Measurements from ENCODE around the gene YEATS2.
"Not testable (repeated sequence)": the region's sequence is repeated elsewhere in the genome, so short reads cannot be mapped to it uniquely, and the experiment has no call there.

YEATS2 gene

GRCh38 chr3:183779896-183780465, 82.4 kb downstream of the YEATS2 start:
- DNase-seq = no peak

DNA sequence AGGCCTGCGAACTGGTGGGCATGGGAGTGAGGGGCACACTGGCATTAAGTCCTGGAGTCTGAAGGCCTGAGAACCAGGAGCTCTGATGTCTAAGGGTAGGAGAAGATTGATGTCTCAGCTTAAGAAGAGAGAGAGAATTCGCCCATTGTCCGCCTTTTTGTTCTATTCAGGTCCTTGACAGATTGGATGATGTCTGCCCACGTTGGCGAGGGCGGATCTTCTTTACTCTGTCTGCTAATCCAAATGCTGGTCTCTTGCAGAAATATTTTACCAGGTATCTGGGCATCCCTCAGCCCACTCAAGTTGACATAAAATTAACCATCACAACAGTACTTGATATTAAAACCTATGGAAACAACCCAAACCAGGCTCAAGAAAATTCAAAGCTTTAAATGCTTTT, 83.6 kb downstream of the YEATS2 start:
- no peak for DNase-seq

GRCh38 chr3:183782576-183783276, 85.1 kb downstream of the YEATS2 start:
- no peak for DNase-seq

DNA sequence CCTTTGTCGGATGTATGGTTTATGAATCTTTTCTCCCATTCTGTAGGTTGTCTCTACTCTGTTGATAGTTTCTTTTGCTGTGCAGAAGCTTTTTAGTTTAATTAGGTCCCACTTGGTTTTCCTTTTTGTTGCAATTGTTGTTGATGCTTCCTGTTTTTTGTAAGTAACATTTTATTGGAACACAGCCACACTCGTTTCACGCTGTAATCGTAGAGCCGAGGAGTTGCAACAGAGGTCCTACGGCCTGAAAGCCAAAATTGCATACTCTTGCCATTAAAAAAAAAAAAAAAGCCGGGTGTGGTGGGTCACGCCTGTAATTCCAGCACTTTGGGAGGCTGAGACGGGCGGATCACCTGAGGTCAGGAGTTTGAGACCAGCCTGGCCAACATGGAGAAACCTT, 86.9 kb downstream of the YEATS2 start:
- not testable (repeated sequence) for DNase-seq

DNA sequence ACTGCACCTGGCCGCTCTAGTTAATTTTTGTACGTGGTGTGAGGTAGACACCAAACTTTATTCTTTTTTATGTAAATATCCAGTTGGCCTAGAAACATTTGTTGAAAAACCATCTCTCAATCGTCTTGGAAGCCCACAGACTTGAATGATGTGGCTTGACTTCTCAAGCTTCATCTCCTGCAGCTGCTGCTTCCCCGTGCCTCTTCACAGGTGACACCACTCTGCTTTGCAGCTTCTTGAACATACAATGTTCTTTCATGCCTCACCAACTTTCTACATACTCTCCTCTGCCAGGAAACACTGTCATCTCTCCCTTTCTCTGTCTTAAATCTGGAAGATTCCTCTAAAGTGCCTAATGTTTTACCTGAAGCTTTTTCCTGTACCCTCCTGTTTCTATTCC, 92.2 kb downstream of the YEATS2 start:
- DNase-seq = no peak

GRCh38 chr3:183790700-183791099, 93.1 kb downstream of the YEATS2 start:
- no peak for DNase-seq

- no peak for DNase-seq
Measured at GRCh38 chr3:183792976-183793375, 95.4 kb downstream of the YEATS2 start.

DNA sequence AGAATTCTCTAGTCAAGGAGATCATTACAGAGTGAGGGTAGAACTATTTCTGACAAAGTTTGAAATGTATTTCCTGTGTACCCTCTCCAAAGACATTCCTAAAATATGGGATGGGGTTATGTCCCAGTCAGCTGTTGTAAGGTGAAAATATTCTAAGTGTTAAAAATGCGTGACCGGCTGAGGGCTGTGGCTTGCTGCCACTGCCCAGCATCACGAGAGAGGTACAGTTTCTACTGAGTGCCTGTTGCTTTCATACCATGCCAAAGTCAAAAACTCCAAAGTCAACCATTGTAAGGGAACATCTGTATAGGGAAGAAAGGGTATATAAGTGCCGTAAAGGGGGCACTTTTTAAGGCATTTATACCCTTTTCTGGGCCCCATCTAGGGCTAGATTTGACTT, 96.9 kb downstream of the YEATS2 start:
- no peak for DNase-seq

- no peak for DNase-seq
Measured at GRCh38 chr3:183796372-183796771, 98.8 kb downstream of the YEATS2 start.

DNA sequence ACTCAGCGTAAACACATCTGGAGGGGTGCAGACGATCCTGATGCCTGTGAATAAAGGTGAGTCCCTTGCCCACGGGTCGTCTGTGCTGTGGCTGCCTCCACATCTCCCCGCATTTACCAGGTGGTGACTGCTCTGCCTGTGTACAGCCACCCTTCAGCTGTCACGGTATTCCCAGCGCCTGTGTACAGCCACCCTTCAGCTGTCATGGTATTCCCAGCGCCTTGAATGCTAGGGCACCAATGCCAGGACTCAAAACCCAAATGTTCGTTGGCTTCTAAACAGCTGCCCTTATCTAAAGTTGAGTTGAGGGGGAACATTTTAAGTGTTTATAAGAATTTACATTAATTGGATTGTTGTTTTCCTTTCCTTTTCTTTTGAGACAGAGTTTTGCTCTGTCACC, 100.4 kb downstream of the YEATS2 start:
- DNase-seq = no peak

- no peak for DNase-seq
Measured at GRCh38 chr3:183799461-183799860, 101.9 kb downstream of the YEATS2 start.

DNA sequence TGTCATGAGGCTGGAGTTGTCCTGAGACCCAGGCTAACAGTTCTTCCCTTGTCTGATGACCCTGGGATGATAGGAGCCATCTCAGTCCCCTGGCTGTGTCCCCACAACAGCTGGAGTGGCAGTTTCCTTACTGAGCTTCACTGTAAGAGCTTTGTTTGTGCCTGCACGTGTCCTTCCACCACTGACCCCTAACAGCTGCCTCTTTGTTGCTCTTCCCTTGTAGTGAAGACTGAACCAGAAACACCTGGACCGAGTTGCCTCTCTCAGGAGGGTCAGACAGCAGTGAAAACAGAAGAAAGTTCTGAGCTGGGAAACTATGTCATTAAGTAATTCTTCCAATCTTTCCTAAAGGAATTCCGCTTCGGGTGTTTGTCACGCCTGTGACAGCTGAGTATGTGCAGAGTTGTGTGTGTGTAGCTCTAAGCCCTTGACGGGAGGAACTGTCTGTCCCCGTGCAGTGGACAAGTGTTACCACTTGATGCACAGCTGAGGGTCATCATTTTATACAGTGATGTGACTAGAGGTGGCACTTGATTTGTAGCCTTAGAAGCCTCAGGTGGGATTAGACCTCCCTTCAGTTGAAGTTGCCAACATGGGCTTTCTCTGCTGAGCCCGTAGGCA, 102.8 kb downstream of the YEATS2 start:
- DNase-seq = no peak

DNA sequence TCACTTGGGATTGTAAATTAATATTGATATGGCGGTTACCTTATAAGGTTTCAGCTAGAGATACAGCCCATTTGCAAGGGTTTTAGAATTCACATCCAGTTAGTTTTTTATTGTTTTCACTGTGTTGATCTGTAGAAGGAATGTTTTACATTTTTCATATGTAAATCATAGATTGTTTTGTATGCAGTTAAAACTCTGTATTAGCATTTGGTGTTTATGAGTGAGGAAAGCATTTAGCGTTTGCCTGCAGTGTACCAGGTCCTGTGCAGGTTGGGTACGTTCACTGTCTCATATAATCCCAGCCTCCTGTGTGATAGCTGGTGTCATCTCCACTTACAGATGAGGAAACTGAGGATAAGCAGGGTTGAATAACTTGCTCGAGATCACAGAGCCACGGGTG, 104.0 kb downstream of the YEATS2 start:
- no peak for DNase-seq

DNA sequence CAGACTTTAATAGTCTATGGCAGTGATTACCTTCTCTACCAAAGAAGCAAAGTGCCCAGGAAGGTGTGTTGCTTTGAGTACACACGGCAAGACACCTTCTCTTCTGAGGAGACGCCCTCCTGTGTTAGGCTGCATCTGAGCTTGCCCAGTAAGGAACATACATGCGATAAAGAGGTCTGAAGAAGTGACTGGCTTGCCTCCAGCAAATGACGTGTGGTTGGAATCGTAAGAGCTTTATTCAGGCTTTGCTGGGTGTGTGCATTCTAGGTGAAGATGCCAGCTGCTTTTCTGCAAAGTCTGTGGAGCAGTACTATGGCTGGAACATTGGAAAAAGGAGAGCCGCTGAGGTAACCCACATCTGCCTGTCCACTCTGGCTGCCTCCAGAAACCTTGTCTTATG, 105.4 kb downstream of the YEATS2 start:
- no peak for DNase-seq

- DNase-seq = peak; percentile 59
Measured at GRCh38 chr3:183807209-183807728, 109.7 kb downstream of the YEATS2 start.

- DNase-seq = no peak
Measured at GRCh38 chr3:183807881-183808280, 110.3 kb downstream of the YEATS2 start.

- DNase-seq = no peak
Measured at GRCh38 chr3:183808355-183808754, 110.8 kb downstream of the YEATS2 start.

GRCh38 chr3:183809270-183809669, 111.7 kb downstream of the YEATS2 start:
- peak; percentile 30 for DNase-seq

DNA sequence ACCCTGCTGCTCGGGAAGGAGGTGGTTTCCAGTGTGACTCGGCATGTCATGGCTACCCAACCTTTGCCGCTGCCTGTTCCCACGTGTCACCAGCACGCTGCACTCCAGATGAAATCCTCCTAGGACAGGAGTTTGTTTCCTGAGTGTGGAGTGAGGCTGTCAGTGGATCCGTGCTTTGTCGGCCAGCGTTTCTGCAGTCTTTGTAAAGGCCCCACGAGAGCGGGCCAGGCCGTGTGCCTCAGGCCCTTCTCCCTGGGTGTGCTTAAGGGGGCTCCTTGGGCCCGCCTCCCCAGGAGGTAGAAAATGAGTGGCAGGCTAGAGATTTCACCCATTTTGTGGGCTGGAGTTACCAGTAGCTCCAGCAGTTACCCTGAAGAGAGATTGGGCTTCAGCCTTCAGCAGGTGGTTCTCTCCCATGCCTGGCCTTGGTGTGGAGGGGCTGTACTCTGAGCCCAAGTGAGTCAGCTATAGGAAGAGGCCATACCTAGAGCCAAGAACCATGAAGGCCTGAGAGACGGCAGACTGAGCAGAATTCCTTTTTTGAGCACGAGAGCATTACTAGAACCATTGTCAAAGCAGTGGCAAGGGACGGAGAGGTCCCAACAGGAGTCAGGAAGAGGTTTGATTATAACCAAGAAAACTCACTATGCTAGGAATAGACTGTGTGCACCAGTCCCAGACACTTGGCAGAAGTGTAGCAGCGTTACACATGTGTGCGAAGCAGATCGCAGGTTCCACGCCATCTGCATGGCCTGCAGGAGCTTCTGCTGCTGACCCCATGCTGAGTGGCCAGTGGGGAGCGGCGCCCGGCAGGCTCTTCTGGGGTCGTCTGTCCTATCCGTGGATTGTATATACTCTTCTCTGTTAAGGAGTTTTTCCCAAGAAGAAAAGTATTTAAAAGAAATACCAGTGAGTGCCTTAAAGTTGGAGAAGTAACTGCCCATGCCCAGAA, 113.3 kb downstream of the YEATS2 start:
- DNase-seq = no peak

DNA sequence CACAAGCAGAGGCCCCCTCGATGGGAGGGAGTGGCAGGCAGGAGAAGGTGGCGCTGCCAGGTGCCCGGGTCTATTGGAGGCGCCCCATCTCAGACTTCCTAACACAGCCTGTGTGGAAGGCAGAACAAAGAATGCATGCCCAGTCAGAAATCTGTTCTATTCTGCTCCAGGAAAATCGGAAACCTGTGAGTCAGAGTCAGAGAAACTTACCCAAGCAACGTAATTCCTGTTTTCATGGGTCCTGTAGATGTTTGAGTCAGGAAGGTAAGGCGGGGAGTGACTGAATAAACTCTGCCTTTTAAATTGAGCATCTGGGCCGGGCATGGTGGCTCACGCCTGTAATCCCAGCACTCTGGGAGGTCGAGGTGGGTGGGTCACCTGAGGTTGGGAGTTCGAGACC, 114.0 kb downstream of the YEATS2 start:
- DNase-seq = no peak

GRCh38 chr3:183812761-183813445, 115.3 kb downstream of the YEATS2 start:
- DNase-seq = no peak

- no peak for DNase-seq
Measured at GRCh38 chr3:183814240-183814639, 116.6 kb downstream of the YEATS2 start.

GRCh38 chr3:183815563-183815940, 118.0 kb downstream of the YEATS2 start:
- DNase-seq = no peak

Data from NCI-H1092 treated with DMSO at 0.1 percent for 48 hours (cell line).